ACC112 (cell line): ENCODE results near the gene POGK.

Source experiments
- H2AFZ ChIP-seq: fragments of 200-600 bp; sonication (generic); one replicate; pipeline ENCODE4 v1.6.0; 2017; ENCODE audit warnings: antibody characterized with exemption, low read length; ENCODE audit not compliant: unreplicated experiment
- H3K27ac ChIP-seq: fragments of 200-600 bp; sonication (generic); 2 replicates; pipeline ENCODE4 v1.5.1; 2014; ENCODE audit warnings: low read depth, mild to moderate bottlenecking, antibody characterized with exemption, low read length, moderate library complexity
- H3K27me3 ChIP-seq: fragments of 200-600 bp; sonication (generic); 2 replicates; pipeline ENCODE4 v1.6.1; 2014; ENCODE audit warnings: mild to moderate bottlenecking, antibody characterized with exemption, low read length, moderate library complexity, mixed read lengths; ENCODE audit not compliant: insufficient read depth
- H3K36me3 ChIP-seq: fragments of 200-600 bp; sonication (generic); 2 replicates; pipeline ENCODE4 v1.6.1; 2016; ENCODE audit warnings: mild to moderate bottlenecking, antibody characterized with exemption, low read length, moderate library complexity, mixed read lengths; ENCODE audit not compliant: insufficient read depth
- H3K4me1 ChIP-seq: fragments of 200-600 bp; sonication (generic); one replicate; pipeline ENCODE4 v1.6.1; 2016; ENCODE audit warnings: low read length, mixed read lengths; ENCODE audit not compliant: insufficient read depth, unreplicated experiment, control insufficient read depth
- H3K4me3 ChIP-seq: fragments of 200-600 bp; sonication (generic); 2 replicates; pipeline ENCODE4 v1.5.1; 2014; ENCODE audit warnings: mild to moderate bottlenecking, low read depth, low read length
- H3K79me2 ChIP-seq: fragments of 200-600 bp; sonication (generic); one replicate; pipeline ENCODE4 v1.6.0; 2016; ENCODE audit warnings: low read length; ENCODE audit not compliant: control insufficient read depth, unreplicated experiment, insufficient read depth

Gene POGK

GRCh38 chr1:166857995-166858394, 18.7 kb downstream of the POGK start:
- no peak overlapping the region for H2AFZ ChIP-seq
- no peaks in the 10 kb centered on the region for H3K27me3 ChIP-seq
- no peaks in the 10 kb centered on the region for H3K79me2 ChIP-seq
- H3K4me3 ChIP-seq: no peak overlapping the region
- no peak overlapping the region for H3K27ac ChIP-seq
- H3K4me1 ChIP-seq: no peaks in the 10 kb centered on the region
- peaks cover 21% of the 10 kb centered on the region for H3K36me3 ChIP-seq

- Histone ChIP-seq H3K4me1 (no peaks in the 10 kb centered on the region), H3K27ac (no peak overlapping the region), H2AFZ (no peak overlapping the region), H3K27me3 (no peaks in the 10 kb centered on the region), H3K36me3 (peaks cover 19% of the 10 kb centered on the region), H3K79me2 (no peaks in the 10 kb centered on the region), H3K4me3 (no peak overlapping the region)
Observed at GRCh38 chr1:166858726-166859419, 19.6 kb downstream of the POGK start.

- Histone ChIP-seq H2AFZ (no peak overlapping the region), H3K36me3 (peaks cover 12% of the 10 kb centered on the region), H3K27ac (no peak overlapping the region), H3K79me2 (no peaks in the 10 kb centered on the region), H3K4me1 (no peaks in the 10 kb centered on the region), H3K4me3 (no peak overlapping the region), H3K27me3 (no peaks in the 10 kb centered on the region)
Observed at GRCh38 chr1:166859597-166859996, 20.3 kb downstream of the POGK start.

- no peaks in the 10 kb centered on the region for H3K27me3 ChIP-seq
- no peak overlapping the region for H2AFZ ChIP-seq
- no peaks in the 10 kb centered on the region for H3K4me1 ChIP-seq
- peaks cover 13% of the 10 kb centered on the region for H3K79me2 ChIP-seq
- H3K27ac ChIP-seq: no peak overlapping the region
- H3K36me3 ChIP-seq: peaks cover 2% of the 10 kb centered on the region
- no peak overlapping the region for H3K4me3 ChIP-seq
Observed at GRCh38 chr1:166865926-166866325, 26.7 kb downstream of the POGK start.

- Histone ChIP-seq H3K36me3 (peaks cover 2% of the 10 kb centered on the region; the same call in 1 of the 2 replicates), H3K4me3 (no peak overlapping the region), H3K27ac (no peak overlapping the region), H2AFZ (no peak overlapping the region), H3K4me1 (no peaks in the 10 kb centered on the region), H3K79me2 (peaks cover 37% of the 10 kb centered on the region), H3K27me3 (no peaks in the 10 kb centered on the region)
Observed at GRCh38 chr1:166868639-166869038, 29.4 kb downstream of the POGK start.

- no peak overlapping the region for H3K27ac ChIP-seq
- no peaks in the 10 kb centered on the region for H3K4me1 ChIP-seq
- H3K27me3 ChIP-seq: no peaks in the 10 kb centered on the region
- H2AFZ ChIP-seq: no peak overlapping the region
- no peak overlapping the region for H3K4me3 ChIP-seq
- peaks cover 40% of the 10 kb centered on the region for H3K79me2 ChIP-seq
- H3K36me3 ChIP-seq: peaks cover 2% of the 10 kb centered on the region; the same call in 1 of the 2 replicates
Observed at GRCh38 chr1:166869318-166870099, 30.2 kb downstream of the POGK start.

- no peak overlapping the region for H2AFZ ChIP-seq
- peaks cover 49% of the 10 kb centered on the region for H3K79me2 ChIP-seq
- no peak overlapping the region for H3K4me3 ChIP-seq
- no peak overlapping the region for H3K27ac ChIP-seq
- peaks cover 4% of the 10 kb centered on the region for H3K4me1 ChIP-seq
- H3K36me3 ChIP-seq: peaks cover 2% of the 10 kb centered on the region; the same call in 1 of the 2 replicates
- H3K27me3 ChIP-seq: no peaks in the 10 kb centered on the region
Observed at GRCh38 chr1:166870584-166870983, 31.3 kb downstream of the POGK start.

- Histone ChIP-seq H3K27me3 (no peaks in the 10 kb centered on the region; the same call in 1 of the 2 replicates), H3K4me3 (no peak overlapping the region; the same call in 1 of the 2 replicates), H3K36me3 (no peaks in the 10 kb centered on the region), H3K79me2 (peaks cover 46% of the 10 kb centered on the region), H3K4me1 (peaks cover 10% of the 10 kb centered on the region), H2AFZ (no peak overlapping the region), H3K27ac (no peak overlapping the region)
Observed at GRCh38 chr1:166874464-166874863, 35.2 kb downstream of the POGK start.

GRCh38 chr1:166875302-166875733, 36.0 kb downstream of the POGK start:
- Histone ChIP-seq H2AFZ (peak overlapping the region; percentile 71), H3K4me3 (peak overlapping the region; percentile 91), H3K36me3 (no peaks in the 10 kb centered on the region), H3K27me3 (no peaks in the 10 kb centered on the region; the same call in 1 of the 2 replicates), H3K79me2 (peaks cover 40% of the 10 kb centered on the region), H3K27ac (0 out of 2 replicates have a peak overlapping the region, but pooled peaks have one; percentile 60), H3K4me1 (peaks cover 10% of the 10 kb centered on the region)

GRCh38 chr1:166875734-166876539, 36.7 kb downstream of the POGK start, which contains the start of gene TADA1:
TSS of gene TADA1 (minus strand) at chr1:166876264. CDS start at chr1:166876233, 31 bp downstream.
- Histone ChIP-seq H3K27ac (peak within 1 kb of the TSS; percentile 60), H2AFZ (peak within 1 kb of the TSS; percentile 79), H3K27me3 (no peaks in the 10 kb centered on the region; the same call in 1 of the 2 replicates), H3K4me1 (peaks cover 10% of the 10 kb centered on the region), H3K36me3 (no peaks in the 10 kb centered on the region), H3K79me2 (peaks cover 35% of the 10 kb centered on the region), H3K4me3 (peak within 1 kb of the TSS; percentile 91)
